ENCODE results near the gene TNNT3. TPM values are rescaled to one million over a fixed set of nuclear protein-coding genes. Genes with fewer than 3 reads are reported as not detected.

The TNNT3 gene
- total RNA-seq, 1 experiment from 2014 or later = 0.71 TPM

- DNase-seq (ENCODE audit: low read depth, low spot score) (no peak), ATAC-seq (no peak)
- Histone ChIP-seq H3K27me3 (ENCODE audit: insufficient read depth, low read length) (no peaks in the 10 kb centered on the region), H4K20me1 (ENCODE audit: insufficient read depth) (no peaks in the 10 kb centered on the region), H3K4me3 (replicated peaks in 1 of 2; ENCODE audit: low read depth in 1 of 2, low read length in 2 of 2) (no peak overlapping the region), H3K79me2 (ENCODE audit: insufficient read depth, low read length) (no peaks in the 10 kb centered on the region), H2AFZ (ENCODE audit: low read depth, low read length, poor library complexity, severe bottlenecking) (no peak overlapping the region), H3K9me2 (ENCODE audit: insufficient read depth) (no peaks in the 10 kb centered on the region), H3K4me1 (ENCODE audit: control insufficient read depth in 1 of 2, insufficient read depth in 2 of 2, low read length in 2 of 2) (no peaks in the 10 kb centered on the region; a peak in 1 of 4 replicates), H3K36me3 (ENCODE audit: control insufficient read depth in 1 of 2, insufficient read depth in 2 of 2, low read length in 2 of 2) (no peaks in the 10 kb centered on the region), H3K27ac (ENCODE audit: low read depth, low read length) (no peak overlapping the region), H3K9me3 (ENCODE audit: control insufficient read depth in 1 of 2, insufficient read depth in 1 of 2, low read depth in 1 of 2, low read length in 2 of 2) (no peaks in the 10 kb centered on the region), H3K4me2 (ENCODE audit: low read length) (no peak overlapping the region), H3K9ac (ENCODE audit: low read length) (no peak overlapping the region)
- intact Hi-C loops (cut with micrococcal nuclease) = no loop called here
- ChIA-PET RAD21 (ENCODE audit: low non-redundant PET in 1 of 2, low total read pairs in 2 of 2, uncharacterized antibody in 2 of 2, unreplicated experiment in 2 of 2) (no interaction called here), POLR2A (no interaction called here), CTCF (interaction anchor here (0.9 kb wide), 1 partner anchor 106 kb away, joined by 5 read pairs; no protein-coding TSS in a partner anchor)
- BruUV-seq (replicated peaks) = no TSS peak
- TF ChIP-seq ZBTB33 (IDR thresholded peaks at IDR 0.05; ENCODE audit: extremely low read depth, insufficient replicate concordance, low read length) (no peak), EGR1 (IDR thresholded peaks at IDR 0.05; ENCODE audit: low read depth) (no peak), POLR2A (IDR thresholded peaks at IDR 0.05; ENCODE audit: borderline replicate concordance, extremely low read depth, insufficient read depth, insufficient read length) (no peak), ZFX (IDR thresholded peaks at IDR 0.05) (no peak), CEBPB (IDR thresholded peaks at IDR 0.05; ENCODE audit: low read depth) (no peak), YY1 (IDR thresholded peaks at IDR 0.05; ENCODE audit: extremely low read depth, insufficient replicate concordance, low read depth, low read length) (no peak), JUND (IDR thresholded peaks at IDR 0.05) (no peak), SP1 (IDR thresholded peaks at IDR 0.05; ENCODE audit: low read depth) (no peak), ATF3 (IDR thresholded peaks at IDR 0.05) (no peak), CBX3 (IDR thresholded peaks at IDR 0.05; ENCODE audit: low read depth) (no peak), CTCF (IDR thresholded peaks at IDR 0.05 in 2 of 3, conservative IDR thresholded peaks at IDR 0.05 in 1 of 3; ENCODE audit: borderline replicate concordance in 1 of 3, insufficient read depth in 1 of 3, low read depth in 2 of 3, low read length in 2 of 3) (no peak), ELF1 (IDR thresholded peaks at IDR 0.05; ENCODE audit: borderline replicate concordance, low read depth) (no peak), MAX (IDR thresholded peaks at IDR 0.05) (no peak), ZNF274 (IDR thresholded peaks at IDR 0.05; ENCODE audit: low read depth, low read length) (no peak), TCF7L2 (IDR thresholded peaks at IDR 0.05; ENCODE audit: borderline replicate concordance, extremely low read depth, insufficient read depth, insufficient read length) (no peak), SRF (IDR thresholded peaks at IDR 0.05; ENCODE audit: low read depth) (no peak)
These were observed 68.7 kb downstream of the TNNT3 start for GRCh38 chr11:1988174-1988573.
